Daoy (cell line): ENCODE measurements around the gene FAM78A. TPM values are rescaled to one million over a fixed set of nuclear protein-coding genes. Genes with fewer than 3 reads are reported as not detected.
"Not testable (repeated sequence)": the region's sequence is repeated elsewhere in the genome, so short reads cannot be mapped to it uniquely, and the experiment has no call there.

Experiments
- DNase-seq: peaks from one replicate; pipeline ENCODE4 v3.0.0-alpha.2; 2015; ENCODE audit warnings: low read depth
- total RNA-seq: library from RNA; depleted of rRNA; stranded (reverse); fragments of >200 nt; shearing (Covaris generic); gene quantifications from 2 replicates; pipeline ENCODE4 v1.2.3, GENCODE V29; 2014

The FAM78A gene
- total RNA-seq, 1 experiment from 2014 or later: 0.51 TPM

DNA sequence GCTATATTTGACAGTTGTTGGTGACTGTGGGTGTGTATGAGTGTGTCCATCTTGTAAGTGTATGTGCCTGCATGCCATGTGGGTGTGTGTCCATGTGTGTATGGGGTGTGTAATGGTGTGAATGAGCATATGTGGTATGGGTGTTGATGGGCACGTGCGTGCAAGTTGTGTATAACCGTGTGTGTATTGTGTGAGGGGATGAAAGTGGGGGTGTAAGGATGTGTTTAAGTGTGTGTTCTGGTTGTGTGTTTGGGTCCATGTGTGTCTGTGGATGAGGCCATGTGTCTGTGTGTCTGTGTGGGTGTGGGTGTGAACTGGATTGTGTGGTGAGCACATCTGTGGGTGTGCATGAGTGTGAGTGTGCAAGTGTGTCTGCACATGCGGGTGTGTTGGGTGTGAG, 5.9 kb upstream of the FAM78A start:
- no peak for DNase-seq

DNA sequence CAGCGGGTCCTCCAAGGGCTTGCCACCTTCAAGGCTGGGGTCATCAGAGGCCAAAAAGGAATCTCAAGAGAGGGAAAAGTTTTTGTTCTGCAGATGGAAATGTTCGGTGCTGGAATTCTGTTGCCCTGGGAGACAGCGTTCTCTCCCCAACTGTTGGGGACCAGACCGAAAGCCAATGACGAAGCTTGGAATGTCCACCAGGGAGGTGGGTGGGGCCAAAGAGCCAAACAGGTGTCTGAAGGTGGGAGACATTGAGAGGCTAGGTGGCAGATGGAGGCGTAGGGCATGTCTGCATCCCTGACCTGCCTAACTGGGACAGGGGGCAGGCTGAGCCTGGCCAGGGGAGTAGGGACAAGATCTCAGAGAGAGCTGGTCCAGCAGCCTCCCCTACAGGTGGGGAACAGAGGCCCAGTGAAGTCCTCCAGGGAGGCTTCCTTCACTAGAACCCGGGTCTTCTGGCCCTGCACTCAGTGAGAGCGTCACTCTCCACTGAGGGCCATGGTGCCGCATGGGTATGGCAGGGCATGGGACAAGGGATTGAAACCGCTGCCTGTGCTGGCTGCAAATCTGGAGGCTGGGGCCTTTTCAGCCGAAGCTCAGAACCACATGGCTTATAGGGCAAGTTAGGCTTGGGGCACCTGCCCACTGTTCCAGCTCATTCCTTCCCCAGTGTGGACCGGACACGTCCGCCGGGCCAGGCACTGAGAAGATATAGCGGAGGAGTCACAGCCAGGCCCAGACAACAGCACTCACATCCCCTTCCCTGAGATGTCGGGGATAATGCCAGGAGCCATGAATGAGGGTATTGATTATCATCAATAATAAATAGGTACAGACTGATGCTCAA, 5.0 kb upstream of the FAM78A start:
- DNase-seq: no peak

DNA sequence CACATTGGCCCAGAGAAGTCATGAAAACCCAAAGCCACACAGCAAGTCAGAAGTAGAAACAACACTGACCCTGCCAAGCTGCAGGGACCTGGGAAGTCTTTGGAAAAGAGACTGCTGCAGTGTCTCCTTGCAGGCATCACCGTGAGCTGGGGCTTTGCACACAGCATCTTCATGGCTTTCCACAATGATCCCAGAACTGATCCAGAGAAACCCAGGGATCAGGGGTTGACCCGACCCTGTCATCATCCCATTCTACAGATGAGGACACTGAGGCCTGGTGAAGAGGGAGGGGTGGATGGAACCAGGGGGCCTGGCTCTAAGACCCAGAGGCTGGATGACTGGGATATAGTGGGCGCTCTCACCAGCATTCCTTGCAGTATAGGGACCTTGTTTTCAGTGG, 4.3 kb upstream of the FAM78A start:
- no peak for DNase-seq

DNA sequence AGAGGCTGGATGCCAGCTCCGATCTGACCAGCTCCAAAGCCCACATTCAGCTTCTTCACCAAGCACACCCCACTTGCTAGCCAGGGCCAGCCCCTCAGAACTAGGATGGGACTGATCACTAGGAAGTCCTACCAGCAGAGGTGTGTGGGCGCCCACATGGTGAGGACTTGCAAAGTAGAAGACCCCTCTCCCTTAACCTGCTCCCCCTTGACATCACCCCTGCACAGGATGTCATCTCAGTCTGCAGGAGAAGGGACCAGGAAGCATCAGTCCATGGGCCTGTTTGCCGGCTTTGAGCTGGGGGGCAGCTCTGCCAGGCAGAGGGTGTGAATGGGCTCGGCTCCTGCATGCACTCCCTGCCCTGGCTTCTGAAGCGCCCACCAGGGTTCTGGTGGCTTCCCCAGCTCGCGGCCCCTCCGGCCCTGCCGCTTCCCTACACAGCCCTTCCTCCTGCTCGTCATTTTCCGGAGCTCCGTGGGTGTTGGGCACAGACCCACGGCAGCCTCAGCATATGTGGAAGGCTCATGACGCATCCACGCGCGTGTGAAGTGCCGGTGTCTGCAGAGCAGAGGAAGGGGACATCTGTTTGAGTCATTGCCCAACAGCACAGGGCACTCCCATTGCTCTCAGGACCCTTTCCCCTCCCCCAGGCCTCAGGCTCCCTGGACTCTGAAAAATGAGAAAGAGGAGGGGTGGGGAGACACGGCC, 3.7 kb upstream of the FAM78A start:
- DNase-seq: no peak

DNA sequence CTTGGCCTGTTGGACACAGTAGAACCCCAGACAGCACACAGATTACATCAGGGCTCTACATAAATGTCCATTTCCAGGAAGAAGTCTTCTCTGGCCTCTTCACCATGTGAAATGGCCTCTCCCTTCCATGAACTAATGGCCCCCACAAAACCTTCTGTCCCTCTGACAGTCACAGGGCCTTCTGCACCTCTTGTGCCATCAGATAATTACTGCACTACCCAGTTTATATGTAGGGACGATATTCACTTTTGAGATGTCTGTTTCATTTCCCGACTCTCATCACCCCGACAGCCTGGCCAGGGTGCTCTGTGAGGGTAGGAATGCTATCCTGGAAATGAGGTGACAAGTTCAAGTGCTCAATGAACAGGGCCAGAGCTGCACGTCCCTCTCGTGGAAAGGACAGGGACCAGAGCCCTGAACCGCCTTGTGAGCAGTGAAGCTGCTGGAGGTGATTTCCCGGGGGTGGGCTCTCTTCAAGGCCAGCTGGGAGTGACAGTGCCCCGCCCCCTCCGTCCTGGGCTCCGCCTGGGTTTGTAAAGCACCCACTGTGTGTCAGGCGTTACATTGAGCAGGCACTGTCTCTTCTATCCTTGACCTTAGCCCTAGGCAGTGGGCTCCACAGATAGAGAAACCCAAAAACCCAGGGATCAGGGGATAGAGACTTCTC, 3.0 kb upstream of the FAM78A start:
- DNase-seq: no peak

DNA sequence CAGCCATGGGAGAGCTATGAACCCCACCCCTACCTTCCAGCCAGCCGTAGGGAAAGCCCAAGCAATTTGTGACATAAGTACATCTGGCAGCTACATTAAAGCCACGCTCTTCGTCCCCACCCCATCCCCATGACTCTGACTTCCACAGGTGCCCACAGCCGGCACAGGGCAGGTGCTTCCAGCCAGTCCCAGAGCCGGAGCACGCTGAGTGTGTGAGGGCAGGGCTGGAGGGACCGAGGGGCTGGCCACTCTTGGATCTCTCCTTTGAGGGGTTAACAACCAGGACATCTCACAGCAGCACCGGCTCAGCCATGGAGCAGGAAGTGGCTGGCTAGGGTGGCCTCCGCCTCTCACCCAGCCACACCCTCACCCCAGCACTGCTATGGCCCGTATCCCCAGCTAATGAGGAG, 2.4 kb upstream of the FAM78A start:
- no peak for DNase-seq

DNA sequence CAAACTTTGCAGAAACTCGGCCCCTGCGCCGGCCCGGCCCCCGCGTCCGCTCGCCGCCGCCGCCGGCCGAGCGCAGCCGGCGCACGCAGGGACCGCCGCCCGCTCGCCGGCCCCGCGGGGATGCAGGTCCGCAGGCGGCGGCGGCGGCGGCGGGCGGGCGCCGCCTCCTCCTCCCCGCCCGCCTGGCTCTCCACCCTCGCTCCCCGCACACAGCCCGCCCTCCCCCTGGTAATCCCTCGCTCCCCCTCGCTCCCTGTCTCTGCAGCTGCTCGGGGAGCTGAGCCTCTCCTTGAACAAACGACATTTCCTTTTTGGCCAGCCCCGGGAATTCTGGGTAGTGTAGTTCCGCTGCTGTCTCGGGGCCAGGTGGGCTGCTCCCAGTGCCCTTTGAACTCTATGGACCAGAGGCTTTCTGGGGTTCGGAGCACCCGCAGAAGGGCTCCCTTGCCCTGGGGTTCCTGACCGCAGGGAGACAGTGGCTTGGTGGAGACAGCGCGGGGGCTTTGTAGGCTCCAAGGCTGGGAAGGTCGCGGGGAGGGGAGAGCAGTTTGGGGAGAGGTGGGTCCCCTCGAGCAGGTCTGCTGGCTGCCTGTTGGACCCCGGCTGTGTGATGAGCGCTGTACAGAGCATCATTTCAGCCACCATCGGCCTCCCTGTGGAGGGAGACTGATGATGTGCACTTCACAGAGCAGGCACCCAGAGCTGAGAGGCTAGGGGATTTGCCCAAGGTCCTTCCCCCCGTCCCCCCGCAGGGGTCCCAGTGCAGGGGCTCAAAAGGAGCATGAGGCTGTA, 1.8 kb upstream of the FAM78A start:
- DNase-seq: peak; percentile 92

DNA sequence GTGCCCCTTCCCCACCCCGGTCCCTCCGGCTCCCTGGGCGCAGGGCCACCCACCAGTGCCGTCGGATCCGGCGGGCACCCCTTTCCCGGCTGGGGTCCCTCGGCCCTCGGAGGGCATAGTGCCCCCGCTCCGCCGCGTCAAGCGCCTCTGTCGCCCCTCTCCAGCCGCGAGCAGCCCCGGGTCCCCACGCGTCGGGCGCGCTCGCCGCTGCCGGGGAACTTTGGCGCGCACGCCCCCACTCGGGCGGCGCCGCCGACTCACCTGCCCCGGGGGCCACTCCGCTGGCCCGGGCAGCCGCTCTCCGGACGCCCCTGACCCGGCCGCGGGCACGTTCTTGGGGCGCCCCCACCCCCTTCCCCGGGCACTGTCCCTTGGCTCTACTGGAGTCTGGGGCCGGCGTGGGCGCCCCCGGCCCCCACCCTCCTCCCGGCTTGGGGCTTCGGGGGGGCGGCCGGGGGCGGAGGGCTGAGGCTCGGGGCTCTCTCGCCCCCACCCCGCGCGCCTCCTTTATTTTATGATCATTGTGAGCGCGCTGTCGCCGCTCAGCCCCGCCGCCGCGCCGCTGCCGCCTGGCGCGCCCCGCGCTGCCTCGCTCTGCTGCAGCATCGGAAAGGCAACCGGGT, 1.1 kb upstream of the FAM78A start:
- no peak for DNase-seq

DNA sequence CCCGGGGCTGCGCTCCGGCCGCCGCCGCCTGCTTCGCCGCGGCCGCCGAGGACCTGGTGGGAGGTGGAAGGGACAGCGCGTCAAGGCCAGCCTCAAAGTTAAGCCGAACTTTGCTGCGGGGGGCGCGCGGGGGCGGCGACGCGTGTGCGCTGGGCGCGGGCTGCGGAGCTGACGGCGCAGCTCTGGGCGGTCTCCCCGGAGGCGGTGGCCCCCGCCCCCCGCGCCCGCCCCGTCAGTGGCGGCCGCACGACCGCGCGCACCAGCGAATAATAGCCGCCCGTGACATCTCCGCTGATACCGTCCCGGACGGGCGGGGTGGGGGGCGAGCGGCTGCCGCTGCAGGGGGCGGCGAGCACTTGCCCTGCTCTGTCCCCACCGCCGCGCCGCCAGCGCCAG, 579 bp upstream of the FAM78A start:
- DNase-seq: no peak

DNA sequence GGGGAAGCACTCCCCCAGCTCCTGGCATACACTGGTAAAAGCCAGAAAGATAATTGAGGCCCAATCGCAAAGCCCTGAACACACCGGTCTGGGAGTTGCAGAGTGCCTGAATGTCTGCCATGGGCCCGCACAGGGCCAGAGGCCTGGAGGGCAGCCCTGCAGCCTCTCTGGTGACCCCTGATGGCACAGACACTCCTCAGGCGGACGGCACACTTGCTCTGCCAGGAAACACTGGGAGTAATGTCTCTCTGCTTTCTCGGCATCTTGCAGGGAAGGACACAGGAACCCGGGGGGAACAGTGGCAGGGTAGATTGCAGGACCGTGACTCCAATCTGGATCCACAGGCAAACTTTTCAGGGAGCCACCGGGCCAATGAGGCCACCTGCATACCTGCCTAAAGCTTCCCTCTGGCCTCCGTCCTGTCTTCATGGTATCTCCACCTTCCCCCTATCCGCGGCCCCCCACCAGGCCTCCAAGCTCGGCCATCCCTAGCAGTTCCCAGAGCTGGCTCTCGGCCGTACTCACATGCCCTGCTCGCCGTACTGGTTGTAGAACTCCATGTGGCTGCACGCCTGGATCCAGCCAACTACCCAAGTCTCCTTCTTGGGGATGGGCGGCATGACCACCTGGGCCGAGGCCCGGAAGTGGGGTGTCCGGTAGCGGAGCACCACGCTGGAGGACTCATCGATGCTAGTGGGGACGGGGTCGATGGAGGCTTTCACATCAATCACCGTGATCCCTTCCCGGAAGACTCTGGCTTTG, 797 bp downstream of the FAM78A start:
- DNase-seq: no peak

DNA sequence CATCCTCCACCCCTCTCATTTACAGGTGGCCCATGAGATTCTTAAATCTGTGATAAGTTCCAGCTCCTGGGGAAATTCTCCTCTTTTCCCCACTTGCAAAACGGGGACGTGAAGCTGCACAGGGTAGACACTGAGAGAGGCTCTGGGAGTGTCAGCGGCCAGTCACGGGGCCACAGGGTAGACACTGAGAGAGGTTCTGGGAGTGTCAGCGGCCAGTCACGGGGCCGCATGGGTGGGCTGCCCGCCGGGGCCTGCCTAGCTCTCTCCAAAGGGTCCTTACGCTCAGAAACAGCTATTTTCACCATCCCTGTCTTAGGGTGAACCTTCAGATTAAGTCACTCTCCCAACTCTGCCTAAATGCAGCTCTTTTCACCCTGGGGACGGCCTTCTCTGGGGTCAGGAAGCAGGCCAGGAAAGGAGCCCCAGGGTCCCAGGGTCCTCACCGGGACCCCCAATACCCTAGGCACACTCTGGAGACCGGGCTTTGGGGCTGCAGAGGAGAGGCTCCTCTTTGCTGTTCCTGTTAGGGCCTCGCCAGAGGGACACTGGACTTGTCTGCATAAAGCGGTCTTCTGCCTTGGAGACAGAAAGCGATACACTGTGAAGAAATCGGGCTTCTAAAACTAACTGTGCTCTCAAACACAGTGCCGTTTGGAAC, 1.5 kb downstream of the FAM78A start:
- DNase-seq: no peak

DNA sequence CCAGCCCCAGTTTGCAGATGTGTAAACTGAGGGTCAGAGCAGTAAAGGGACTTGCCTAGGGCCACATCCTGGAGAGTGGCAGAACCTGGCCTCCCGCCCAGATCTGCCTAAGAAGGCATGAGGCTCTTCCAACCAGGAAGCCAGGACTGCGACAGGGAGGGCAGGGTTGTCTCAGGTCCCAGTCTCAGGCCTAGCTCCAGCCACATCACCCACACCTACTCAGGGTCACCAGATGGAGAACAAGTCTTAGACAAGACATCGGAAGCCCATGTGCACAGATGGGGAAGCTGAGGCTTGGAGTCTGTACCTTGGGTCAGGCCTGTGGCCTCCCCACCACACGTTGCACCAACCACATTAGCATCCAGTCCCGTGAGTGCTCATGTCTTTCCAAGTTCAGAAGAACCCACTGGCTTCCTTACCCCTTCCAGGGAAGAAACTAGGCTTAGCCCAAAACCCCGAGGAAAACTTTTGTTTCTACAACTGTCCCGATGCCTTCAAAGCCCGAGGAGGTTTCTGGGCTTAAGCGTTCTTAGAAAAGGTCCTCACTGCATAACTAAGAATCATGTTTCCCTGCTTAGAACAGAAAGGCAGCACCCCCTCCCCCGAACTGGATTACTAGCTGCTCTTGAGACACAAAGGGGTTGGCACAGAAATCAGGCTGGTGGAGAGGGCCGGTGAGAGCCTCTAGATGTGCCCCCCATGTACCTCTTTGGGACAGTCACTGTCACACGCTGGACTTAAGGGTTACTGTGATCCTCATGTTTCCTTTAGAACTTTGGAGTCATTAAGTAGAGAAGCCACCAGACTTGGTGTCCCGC, 2.2 kb downstream of the FAM78A start:
- no peak for DNase-seq

DNA sequence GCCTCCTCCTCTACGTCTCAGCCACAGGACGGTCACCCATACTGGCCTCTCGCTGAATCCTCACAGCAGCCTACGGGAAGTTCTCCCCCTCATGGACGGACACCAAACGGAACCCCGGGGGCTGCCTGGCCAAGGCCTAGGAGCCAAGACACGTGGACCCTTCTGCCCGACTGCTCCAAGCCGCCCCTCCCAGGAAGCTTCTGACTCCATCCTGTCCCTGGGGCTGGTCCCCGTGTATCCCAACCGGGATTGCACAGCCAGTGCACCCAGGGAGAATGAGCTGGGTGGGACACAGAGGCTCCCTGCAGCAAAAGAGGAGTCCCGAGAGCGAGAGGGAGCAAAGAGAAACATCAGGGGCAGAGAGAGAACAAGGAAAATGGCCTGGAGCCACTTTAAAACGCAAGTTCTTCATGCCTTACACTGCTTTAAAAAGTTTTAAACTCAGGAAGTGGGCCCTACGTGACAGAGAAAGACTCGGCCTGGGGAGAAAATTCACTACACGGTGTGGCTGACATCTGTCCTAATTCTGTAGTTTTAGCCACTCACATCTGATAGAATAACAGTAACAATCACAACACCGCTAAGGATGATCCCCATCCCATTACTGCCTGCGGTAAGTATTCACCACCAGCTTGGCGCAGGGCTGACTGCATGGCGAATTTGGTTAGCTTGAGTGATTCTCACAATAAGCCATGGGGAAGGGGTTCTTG, 3.0 kb downstream of the FAM78A start:
- DNase-seq: no peak

DNA sequence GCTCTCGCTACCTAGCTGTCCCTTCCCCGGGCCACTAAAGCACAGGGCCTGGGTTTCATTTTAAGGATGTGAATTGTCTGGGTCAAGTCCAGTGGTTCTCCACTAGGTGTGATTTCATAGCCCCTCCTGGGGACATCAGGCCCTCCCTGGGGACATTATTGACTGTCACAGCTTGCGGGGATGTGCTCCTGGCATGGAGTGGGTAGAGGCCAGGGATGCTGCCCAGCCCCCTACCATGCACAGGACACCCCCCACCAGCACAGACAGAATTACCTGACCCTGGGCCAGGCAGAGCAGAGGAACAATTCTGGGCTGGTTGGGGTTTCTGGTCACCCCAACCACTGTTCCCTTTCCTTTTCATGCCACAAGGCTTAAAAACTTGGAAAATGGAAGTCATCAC, 4.1 kb downstream of the FAM78A start:
- no peak for DNase-seq

DNA sequence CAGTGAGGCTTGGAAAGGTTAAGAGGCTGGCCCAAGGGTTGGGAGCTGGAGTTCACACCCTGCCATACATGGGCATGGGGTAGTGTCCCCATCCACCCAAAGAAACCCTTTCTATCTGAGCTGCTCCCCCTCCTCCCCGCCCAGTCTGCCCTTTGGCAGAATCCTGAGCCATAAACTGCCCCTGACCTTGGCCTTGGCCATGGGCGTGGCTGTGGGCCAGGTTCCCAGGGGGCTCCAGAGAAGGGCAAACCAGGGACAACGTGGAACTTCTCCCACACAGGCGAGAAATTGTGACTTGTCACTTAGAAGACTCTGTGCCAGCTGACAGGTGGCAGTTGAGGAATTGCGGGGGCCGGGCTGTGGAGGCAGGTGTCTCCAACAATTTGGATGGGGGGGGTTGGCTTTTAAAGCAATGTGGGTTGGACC, 4.8 kb downstream of the FAM78A start:
- no peak for DNase-seq

DNA sequence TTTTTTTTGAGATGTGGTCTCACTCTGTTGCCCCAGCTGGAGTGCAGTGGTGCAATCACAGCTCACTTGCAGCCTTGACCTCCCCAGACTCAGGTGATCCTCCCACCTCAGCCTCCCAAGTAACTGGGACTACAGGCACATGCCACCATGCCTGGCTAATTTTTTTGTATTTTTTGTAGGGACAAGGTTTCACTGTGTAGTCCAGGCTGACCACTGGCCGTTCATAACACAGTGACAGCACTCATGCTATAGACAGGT, 5.4 kb downstream of the FAM78A start:
- not testable (repeated sequence) for DNase-seq

DNA sequence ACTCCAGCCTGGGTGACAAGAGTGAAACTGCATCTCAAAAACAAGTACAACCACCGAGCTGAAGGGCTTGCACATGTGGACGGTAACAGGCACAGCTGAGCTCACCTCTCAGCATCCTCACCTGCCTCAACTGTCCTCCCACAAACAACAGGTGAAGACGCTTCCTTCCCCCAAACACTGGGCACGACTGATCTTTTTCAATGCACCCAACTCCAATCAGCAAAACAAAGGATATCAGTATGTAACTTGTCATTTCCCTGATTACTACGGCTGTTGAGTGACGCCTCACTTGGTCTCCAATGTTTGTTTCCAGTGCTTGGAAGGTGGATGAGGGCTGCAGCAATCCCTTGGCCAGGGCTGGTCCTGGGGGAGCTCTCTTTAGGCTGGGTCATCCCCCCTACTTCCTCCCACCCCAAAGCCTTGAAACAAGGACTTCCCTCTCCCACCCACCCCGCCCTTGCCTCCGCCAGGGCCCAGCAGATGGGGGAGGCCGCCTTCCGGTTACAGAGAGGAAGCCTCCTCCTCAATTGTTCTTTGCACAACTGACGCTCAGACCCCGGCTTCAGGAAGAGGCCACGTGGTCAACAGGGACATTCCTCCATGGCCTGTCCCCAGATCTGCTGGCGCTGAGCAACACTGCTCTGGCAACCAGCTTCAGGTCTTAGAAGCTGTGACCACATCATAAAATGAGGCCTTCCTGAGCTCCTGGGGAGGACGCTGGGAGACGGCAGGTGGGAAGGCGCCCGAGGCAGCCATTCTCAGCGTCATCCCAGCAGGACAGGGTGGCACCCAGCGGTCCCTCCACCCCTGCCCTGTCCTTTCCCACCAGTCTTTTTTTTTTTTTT, 5.9 kb downstream of the FAM78A start:
- no peak for DNase-seq
